Esophagus squamous epithelium (tissue), 5 donors: ENCODE measurements around the gene UVRAG. TPM values are rescaled to one million over a fixed set of nuclear protein-coding genes. Genes with fewer than 3 reads are reported as not detected.

Source experiments
- DNase-seq: peaks from one replicate; lab custom pipeline; 2025; lab: John Stamatoyannopoulos, UW
- H3K27ac ChIP-seq, 4 donors: fragments of 200-600 bp; sonication (generic); one replicate each; pipeline ENCODE4 v1.5.1; 2016 to 2019; ENCODE audit warnings: mild to moderate bottlenecking in 1 of 4
- H3K27me3 ChIP-seq, 4 donors: fragments of 200-600 bp; sonication (generic); 1 replicate in 3 of 4; 2 replicates in 1 of 4; pipeline versions ENCODE4 v1.5.1 to v1.6.0; 2017 to 2021; ENCODE audit warnings: antibody characterized with exemption in 1 of 4
- H3K36me3 ChIP-seq, 3 donors: fragments of 200-600 bp; sonication (generic); one replicate each; pipeline ENCODE4 v1.5.1; 2016 to 2019
- H3K4me1 ChIP-seq, 3 donors: fragments of 200-600 bp; sonication (generic); one replicate each; pipeline ENCODE4 v1.5.1; 2017 to 2019
- H3K4me3 ChIP-seq, 4 donors: fragments of 200-600 bp; sonication (generic); 1 replicate in 3 of 4; 2 replicates in 1 of 4; pipeline ENCODE4 v1.5.1; 2016 to 2019; ENCODE audit warnings: mild to moderate bottlenecking in 2 of 4, moderate library complexity in 1 of 4
- H3K9me3 ChIP-seq, 3 donors: fragments of 200-600 bp; sonication (generic); one replicate each; pipeline ENCODE4 v1.5.1; 2016 to 2019
- POLR2A ChIP-seq, 4 donors: fragments of 450-650 bp; IDR thresholded peaks; one replicate each; pipeline ENCODE4 v1.6.1; 2017; ENCODE audit warnings: antibody characterized with exemption in 4 of 4, mild to moderate bottlenecking in 4 of 4, moderate library complexity in 3 of 4
- WGBS, 2 donors: methylation state at CpG; one replicate each; pipeline ENCODE4 v1.1.5; 2018; 5-methylcytosine and 5-hydroxymethylcytosine counted together
- intact Hi-C: fragments of 100-400 bp; cut with DNase I; formaldehyde crosslinking; loops from one replicate; pipeline ENCODE4 v1.15.0; 2022
- total RNA-seq, 4 donors: library from RNA; depleted of rRNA; stranded (reverse); fragments of >200 nt; gene quantifications; one replicate each; pipeline ENCODE4 v1.1.0, GENCODE V29; 2016
- TF ChIP-seq, protein P1 (sequence below), 6 experiments: fragments of 450-650 bp in 4 of 6; fragments of 200-600 bp in 2 of 6; sonication (generic) in 2 of 6; IDR thresholded peaks; one replicate each; pipeline ENCODE4 v1.5.1; 2016 to 2019; ENCODE audit warnings: antibody characterized with exemption in 6 of 6, mild to moderate bottlenecking in 4 of 6, moderate library complexity in 4 of 6
- donor health status: DM: yes; HTN: yes; CAD: no.

UVRAG gene
- total RNA-seq, 4 donors from 2014 or later, result 3.5 to 15.4 (median 8.5) TPM

DNA sequence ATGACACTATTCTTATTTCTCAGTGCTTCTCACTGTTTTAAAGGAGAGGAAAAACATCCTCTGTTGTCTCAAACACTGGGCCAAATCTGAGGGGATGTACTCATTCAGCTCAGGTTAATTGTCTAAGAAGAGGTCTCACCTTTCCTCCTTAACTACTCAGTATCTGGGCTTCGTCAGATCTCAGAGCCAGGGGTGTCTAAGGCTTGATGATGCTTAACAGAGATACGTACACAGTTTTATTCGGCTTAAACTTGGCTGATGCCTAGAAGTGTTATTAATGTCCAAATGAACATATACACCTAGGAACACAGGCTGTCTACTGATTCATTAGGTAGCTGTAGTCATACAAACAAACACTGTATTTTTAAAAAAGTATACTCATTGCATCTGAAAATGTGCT is 85.8 kb downstream of the UVRAG start:
- Histone ChIP-seq H3K36me3 (no peaks in the 10 kb centered on the region), H3K27ac (no peak overlapping the region), H3K4me3 (no peak overlapping the region), H3K9me3 (no peaks in the 10 kb centered on the region), H3K27me3 (no peaks in the 10 kb centered on the region), H3K4me1 (peaks cover 0 to 6% (median 6%) of the 10 kb centered on the region in 3 donors)
- DNase-seq, result no peak
- TF ChIP-seq, protein P1, sequence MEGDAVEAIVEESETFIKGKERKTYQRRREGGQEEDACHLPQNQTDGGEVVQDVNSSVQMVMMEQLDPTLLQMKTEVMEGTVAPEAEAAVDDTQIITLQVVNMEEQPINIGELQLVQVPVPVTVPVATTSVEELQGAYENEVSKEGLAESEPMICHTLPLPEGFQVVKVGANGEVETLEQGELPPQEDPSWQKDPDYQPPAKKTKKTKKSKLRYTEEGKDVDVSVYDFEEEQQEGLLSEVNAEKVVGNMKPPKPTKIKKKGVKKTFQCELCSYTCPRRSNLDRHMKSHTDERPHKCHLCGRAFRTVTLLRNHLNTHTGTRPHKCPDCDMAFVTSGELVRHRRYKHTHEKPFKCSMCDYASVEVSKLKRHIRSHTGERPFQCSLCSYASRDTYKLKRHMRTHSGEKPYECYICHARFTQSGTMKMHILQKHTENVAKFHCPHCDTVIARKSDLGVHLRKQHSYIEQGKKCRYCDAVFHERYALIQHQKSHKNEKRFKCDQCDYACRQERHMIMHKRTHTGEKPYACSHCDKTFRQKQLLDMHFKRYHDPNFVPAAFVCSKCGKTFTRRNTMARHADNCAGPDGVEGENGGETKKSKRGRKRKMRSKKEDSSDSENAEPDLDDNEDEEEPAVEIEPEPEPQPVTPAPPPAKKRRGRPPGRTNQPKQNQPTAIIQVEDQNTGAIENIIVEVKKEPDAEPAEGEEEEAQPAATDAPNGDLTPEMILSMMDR (IDR thresholded peaks at IDR 0.05), result no peak
- no peak for TF ChIP-seq POLR2A (IDR thresholded peaks at IDR 0.05)
- WGBS, 2 donors, result 91 to 95% methylated on average over 3 of the region's 3 CpGs
- intact Hi-C loops, result loop anchor here (5.0 kb wide), 1 partner anchor 251 kb away; no protein-coding TSS in a partner anchor

DNA sequence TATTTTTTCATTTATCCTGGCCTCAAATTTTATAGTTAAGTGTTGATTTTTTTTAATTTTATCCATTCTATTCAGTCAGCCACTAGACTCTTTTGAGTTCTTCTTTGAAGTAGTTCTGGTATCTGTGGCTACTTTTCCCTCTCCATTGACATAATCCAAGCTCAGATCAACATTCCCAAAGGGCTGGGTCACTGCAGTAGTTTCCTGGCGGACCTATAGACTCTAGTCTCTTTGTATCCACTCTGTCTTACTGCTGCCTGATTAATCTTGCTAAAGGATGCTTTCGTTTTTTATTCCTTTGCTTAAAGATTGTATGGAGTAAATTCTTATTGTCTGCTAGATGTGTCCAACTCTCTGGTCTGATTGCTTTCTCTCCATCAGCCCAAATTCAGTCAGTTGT is 87.6 kb downstream of the UVRAG start:
- Histone ChIP-seq H3K27me3 (no peaks in the 10 kb centered on the region), H3K4me1 (peaks cover 0 to 6% (median 6%) of the 10 kb centered on the region in 3 donors), H3K4me3 (no peak overlapping the region), H3K9me3 (no peaks in the 10 kb centered on the region), H3K27ac (no peak overlapping the region), H3K36me3 (no peaks in the 10 kb centered on the region)
- TF ChIP-seq, protein P1 (IDR thresholded peaks at IDR 0.05), result no peak
- TF ChIP-seq POLR2A (IDR thresholded peaks at IDR 0.05), result no peak
- no peak for DNase-seq
- intact Hi-C loops, result loop anchor here (5.0 kb wide), 1 partner anchor 250 kb away; no protein-coding TSS in a partner anchor
- WGBS, 2 donors, result 75 to 89% methylated on average over 2 of the region's 2 CpGs

DNA sequence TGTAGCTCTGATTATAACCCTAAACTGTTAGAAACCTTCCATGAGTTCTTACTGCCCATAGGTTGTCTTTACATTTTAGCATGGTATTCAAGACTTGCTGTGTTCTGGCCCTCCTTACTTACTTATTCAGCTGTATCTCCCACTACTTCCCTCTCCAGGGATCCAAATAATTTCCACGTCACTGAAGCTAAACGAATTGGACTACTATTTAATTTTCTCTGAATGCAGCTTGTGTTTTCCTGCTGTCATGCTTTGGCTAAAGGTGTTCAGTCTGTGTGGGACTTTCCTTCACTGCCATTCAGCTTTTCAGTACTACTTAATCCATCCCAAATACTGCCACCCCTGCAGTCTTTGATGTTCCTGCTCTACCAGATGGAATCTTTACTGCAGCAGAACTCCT is 88.3 kb downstream of the UVRAG start:
- no peak for DNase-seq
- intact Hi-C loops, result loop anchor here (5.0 kb wide), 1 partner anchor 249 kb away; no protein-coding TSS in a partner anchor
- whole genome bisulfite sequencing, 2 donors, result 40 to 53% methylated on average over 2 of the region's 2 CpGs
- Histone ChIP-seq H3K27me3 (no peaks in the 10 kb centered on the region), H3K36me3 (no peaks in the 10 kb centered on the region), H3K27ac (no peak overlapping the region), H3K4me1 (peaks cover 0 to 6% (median 6%) of the 10 kb centered on the region in 3 donors), H3K4me3 (no peak overlapping the region), H3K9me3 (no peaks in the 10 kb centered on the region)
- no peak for TF ChIP-seq POLR2A (IDR thresholded peaks at IDR 0.05)
- TF ChIP-seq, protein P1 (IDR thresholded peaks at IDR 0.05), result no peak

DNA sequence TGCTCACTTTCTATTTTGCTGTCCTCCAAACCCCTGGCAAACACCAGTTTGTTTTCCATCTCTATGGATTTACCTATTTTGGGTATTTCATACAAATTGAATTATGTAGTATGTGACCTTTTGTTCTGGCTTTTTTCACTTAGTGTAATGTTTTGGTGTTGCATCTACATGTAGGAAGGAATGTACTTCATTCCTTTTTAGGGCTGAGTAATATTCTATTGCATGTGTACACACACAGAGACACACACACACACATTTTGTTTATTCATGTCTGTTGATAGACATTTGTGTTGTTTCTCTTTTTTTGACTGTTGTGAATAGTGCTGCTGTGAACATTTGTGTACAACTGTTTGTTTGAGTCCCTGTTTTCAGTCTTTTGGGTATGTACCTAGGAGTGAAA is 90.4 kb downstream of the UVRAG start:
- intact Hi-C loops, result no loop called here
- H3K9me3 ChIP-seq, result no peaks in the 10 kb centered on the region
- H3K27ac ChIP-seq, result no peak overlapping the region
- DNase-seq, result no peak
- no peak for TF ChIP-seq POLR2A (IDR thresholded peaks at IDR 0.05)
- TF ChIP-seq, protein P1 (IDR thresholded peaks at IDR 0.05), result no peak
- H3K4me3 ChIP-seq, result no peak overlapping the region
- no peaks in the 10 kb centered on the region for H3K4me1 ChIP-seq
- no peaks in the 10 kb centered on the region for H3K36me3 ChIP-seq
- no peaks in the 10 kb centered on the region for H3K27me3 ChIP-seq

DNA sequence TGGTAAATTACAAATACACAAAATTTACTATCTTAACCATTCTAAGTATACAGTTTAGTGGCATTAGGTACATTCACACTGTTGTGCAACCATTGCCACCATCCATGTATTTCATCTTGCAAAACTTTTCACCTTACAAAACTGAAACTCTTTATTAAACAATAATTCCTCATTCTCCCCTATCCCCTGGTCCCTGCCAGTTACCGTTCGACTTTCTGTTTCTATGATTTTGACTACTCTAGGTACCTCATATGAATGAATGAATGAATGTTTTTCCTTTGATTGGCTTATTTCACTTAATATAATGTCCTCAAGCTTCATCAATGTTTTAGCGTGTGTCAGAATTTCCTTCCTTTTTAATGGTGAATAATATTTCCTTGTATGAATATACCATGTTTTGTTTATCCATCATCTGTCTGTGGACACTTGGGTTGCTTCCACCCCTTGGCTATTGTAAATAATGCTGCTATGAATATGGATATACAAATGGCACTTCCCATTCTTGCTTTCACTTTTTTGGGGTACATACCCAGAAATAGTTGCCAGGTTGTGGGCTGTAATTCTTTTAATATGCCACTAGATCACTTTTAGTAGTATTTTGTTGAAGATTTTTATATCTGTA is 93.0 kb downstream of the UVRAG start:
- intact Hi-C loops, result no loop called here
- Histone ChIP-seq H3K4me3 (no peak overlapping the region), H3K4me1 (no peaks in the 10 kb centered on the region), H3K36me3 (peaks cover 0 to 8% (median 0%) of the 10 kb centered on the region in 3 donors), H3K27ac (no peak overlapping the region), H3K27me3 (no peaks in the 10 kb centered on the region), H3K9me3 (no peaks in the 10 kb centered on the region)
- WGBS, 2 donors, result 83 to 84% methylated on average over 3 of the region's 3 CpGs
- TF ChIP-seq, protein P1 (IDR thresholded peaks at IDR 0.05), result no peak
- no peak for TF ChIP-seq POLR2A (IDR thresholded peaks at IDR 0.05)
- DNase-seq, result no peak
